Measurements from ENCODE around the gene THSD4.

Gene THSD4

GRCh38 chr15:71195242-71195641 lies 80.0 kb downstream of the THSD4 start:
- DNase-seq (ENCODE audit: low read depth in 1 of 2, low spot score in 1 of 2), result no peak

GRCh38 chr15:71197620-71198019 lies 82.3 kb downstream of the THSD4 start:
- no peak for TF ChIP-seq GABPA (IDR thresholded peaks at IDR 0.05; ENCODE audit: low read depth)
- no peak for TF ChIP-seq POLR2AphosphoS5 (IDR thresholded peaks at IDR 0.05; ENCODE audit: low read depth)
- TF ChIP-seq REST (IDR thresholded peaks at IDR 0.05; ENCODE audit: insufficient replicate concordance, low read depth), result no peak
- TF ChIP-seq SPI1 (IDR thresholded peaks at IDR 0.05; ENCODE audit: borderline replicate concordance, low read depth), result no peak
- no peak for TF ChIP-seq CTCF (IDR thresholded peaks at IDR 0.05; ENCODE audit: insufficient read depth, low read length)
- Histone ChIP-seq H3K27ac (replicated peaks) (no peak overlapping the region), H3K27me3 (ENCODE audit: insufficient read depth, poor library complexity, severe bottlenecking) (no peaks in the 10 kb centered on the region), H3K4me3 (replicated peaks; ENCODE audit: insufficient read depth, low read length) (no peak overlapping the region)
- no peak for DNase-seq (ENCODE audit: low read depth in 1 of 2, low spot score in 1 of 2)

More at GRCh38 chr15:71195242-71195641, 80.0 kb downstream of the THSD4 start:
- no peaks in the 10 kb centered on the region for H3K27me3 ChIP-seq (ENCODE audit: insufficient read depth, poor library complexity, severe bottlenecking)
- no peak overlapping the region for H3K27ac ChIP-seq (replicated peaks)
- TF ChIP-seq REST (IDR thresholded peaks at IDR 0.05; ENCODE audit: insufficient replicate concordance, low read depth), result no peak
- no peak for TF ChIP-seq GABPA (IDR thresholded peaks at IDR 0.05; ENCODE audit: low read depth)
- TF ChIP-seq SPI1 (IDR thresholded peaks at IDR 0.05; ENCODE audit: borderline replicate concordance, low read depth), result no peak
- no peak for TF ChIP-seq POLR2AphosphoS5 (IDR thresholded peaks at IDR 0.05; ENCODE audit: low read depth)
- TF ChIP-seq CTCF (IDR thresholded peaks at IDR 0.05; ENCODE audit: insufficient read depth, low read length), result no peak
- H3K4me3 ChIP-seq (replicated peaks; ENCODE audit: insufficient read depth, low read length), result no peak overlapping the region

- H3K4me3 ChIP-seq (replicated peaks; ENCODE audit: insufficient read depth, low read length), result no peak overlapping the region
- DNase-seq (ENCODE audit: low read depth in 1 of 2, low spot score in 1 of 2), result no peak
- no peak overlapping the region for H3K27ac ChIP-seq (replicated peaks)
- H3K27me3 ChIP-seq (ENCODE audit: insufficient read depth, poor library complexity, severe bottlenecking), result no peaks in the 10 kb centered on the region
- TF ChIP-seq POLR2AphosphoS5 (IDR thresholded peaks at IDR 0.05; ENCODE audit: low read depth) (no peak), SPI1 (IDR thresholded peaks at IDR 0.05; ENCODE audit: borderline replicate concordance, low read depth) (no peak), CTCF (IDR thresholded peaks at IDR 0.05; ENCODE audit: insufficient read depth, low read length) (no peak), REST (IDR thresholded peaks at IDR 0.05; ENCODE audit: insufficient replicate concordance, low read depth) (no peak)
Measured at GRCh38 chr15:71198846-71199245, 83.6 kb downstream of the THSD4 start.

Data from HL-60 (cell line).